ENCODE results near the gene LRRC75A. TPM values are rescaled to one million over a fixed set of nuclear protein-coding genes. Genes with fewer than 3 reads are reported as not detected.
A peak's percentile ranks its signal among the peaks of the same experiment; 100 is the strongest.

Gene LRRC75A
- total RNA-seq, 2 donors from 2014 or later: 3.7 to 4.0 TPM

DNA sequence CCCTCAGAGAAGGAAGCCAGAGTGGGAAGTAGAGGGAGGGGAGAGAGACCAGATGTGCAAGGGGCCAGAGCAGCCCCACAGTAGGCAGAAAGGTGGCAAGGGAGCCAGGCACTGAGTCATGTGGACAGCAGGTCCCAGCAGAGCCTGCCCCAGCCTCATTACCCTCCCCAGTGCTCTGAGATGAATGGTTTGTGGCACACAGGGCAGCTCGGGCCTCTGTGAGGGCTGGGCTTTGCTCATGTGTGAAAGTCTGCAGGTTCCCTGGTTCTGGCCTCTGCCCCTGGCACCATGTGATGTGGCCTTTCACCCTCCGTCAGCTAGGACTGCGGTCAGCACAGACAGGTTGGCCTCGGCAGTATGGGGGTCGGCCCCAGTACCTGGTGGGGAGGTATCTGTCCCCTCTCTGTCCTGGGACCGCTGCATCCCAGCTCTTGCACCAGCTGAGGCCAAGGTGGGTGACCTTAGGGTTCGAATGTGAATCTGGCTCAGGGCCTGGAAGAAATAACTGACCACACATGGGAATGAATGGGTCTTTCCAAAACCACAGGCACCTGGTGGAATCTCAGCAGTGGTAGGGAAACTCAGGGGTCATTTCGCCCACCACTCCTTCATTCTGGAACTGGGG, 8.9 kb downstream of the LRRC75A start:
- TF ChIP-seq, protein P1, sequence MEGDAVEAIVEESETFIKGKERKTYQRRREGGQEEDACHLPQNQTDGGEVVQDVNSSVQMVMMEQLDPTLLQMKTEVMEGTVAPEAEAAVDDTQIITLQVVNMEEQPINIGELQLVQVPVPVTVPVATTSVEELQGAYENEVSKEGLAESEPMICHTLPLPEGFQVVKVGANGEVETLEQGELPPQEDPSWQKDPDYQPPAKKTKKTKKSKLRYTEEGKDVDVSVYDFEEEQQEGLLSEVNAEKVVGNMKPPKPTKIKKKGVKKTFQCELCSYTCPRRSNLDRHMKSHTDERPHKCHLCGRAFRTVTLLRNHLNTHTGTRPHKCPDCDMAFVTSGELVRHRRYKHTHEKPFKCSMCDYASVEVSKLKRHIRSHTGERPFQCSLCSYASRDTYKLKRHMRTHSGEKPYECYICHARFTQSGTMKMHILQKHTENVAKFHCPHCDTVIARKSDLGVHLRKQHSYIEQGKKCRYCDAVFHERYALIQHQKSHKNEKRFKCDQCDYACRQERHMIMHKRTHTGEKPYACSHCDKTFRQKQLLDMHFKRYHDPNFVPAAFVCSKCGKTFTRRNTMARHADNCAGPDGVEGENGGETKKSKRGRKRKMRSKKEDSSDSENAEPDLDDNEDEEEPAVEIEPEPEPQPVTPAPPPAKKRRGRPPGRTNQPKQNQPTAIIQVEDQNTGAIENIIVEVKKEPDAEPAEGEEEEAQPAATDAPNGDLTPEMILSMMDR (IDR thresholded peaks at IDR 0.05): no peak
- Histone ChIP-seq H3K4me1 (ENCODE audit: control insufficient read depth in 1 of 2, low read depth in 2 of 2) (peaks cover 17 to 48% of the 10 kb centered on the region in 2 donors), H3K9me3 (no peaks in the 10 kb centered on the region), H3K27me3 (replicated peaks; ENCODE audit: insufficient read depth) (no peaks in the 10 kb centered on the region), H3K36me3 (no peaks in the 10 kb centered on the region), H3K27ac (no peak overlapping the region), H3K4me3 (no peak overlapping the region)
- no peak for DNase-seq (ENCODE audit: low spot score)
- no peak for ATAC-seq (ENCODE audit: insufficient number of reproducible peaks, low FRiP score, low read depth)

DNA sequence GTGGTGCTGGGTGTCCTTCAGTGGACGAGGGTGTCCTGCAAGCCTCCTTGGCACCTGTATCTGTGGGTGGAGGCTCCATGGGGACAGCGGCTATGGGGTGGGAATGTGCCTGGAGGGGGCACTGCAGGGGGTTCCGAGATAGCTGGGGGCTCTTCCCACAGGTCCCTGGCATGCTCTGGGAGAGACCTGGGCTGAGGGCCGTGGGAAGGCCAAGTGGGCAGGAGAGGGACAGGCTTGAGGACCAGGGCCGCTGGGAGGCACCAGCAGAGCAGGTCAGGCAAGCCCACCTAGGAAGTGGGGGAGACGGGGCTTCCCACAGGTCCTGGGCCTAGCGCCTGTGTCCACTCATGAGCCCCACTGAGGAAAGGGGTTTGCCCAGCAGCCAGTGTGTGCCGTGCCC, 9.7 kb downstream of the LRRC75A start:
- Histone ChIP-seq H3K27ac (no peak overlapping the region), H3K9me3 (no peaks in the 10 kb centered on the region), H3K4me1 (ENCODE audit: control insufficient read depth in 1 of 2, low read depth in 2 of 2) (peaks cover 17 to 54% of the 10 kb centered on the region in 2 donors), H3K27me3 (replicated peaks; ENCODE audit: insufficient read depth) (no peaks in the 10 kb centered on the region), H3K36me3 (no peaks in the 10 kb centered on the region), H3K4me3 (no peak overlapping the region)
- DNase-seq (ENCODE audit: low spot score) (no peak), ATAC-seq (ENCODE audit: insufficient number of reproducible peaks, low FRiP score, low read depth) (no peak)
- TF ChIP-seq, protein P1 (IDR thresholded peaks at IDR 0.05): no peak

DNA sequence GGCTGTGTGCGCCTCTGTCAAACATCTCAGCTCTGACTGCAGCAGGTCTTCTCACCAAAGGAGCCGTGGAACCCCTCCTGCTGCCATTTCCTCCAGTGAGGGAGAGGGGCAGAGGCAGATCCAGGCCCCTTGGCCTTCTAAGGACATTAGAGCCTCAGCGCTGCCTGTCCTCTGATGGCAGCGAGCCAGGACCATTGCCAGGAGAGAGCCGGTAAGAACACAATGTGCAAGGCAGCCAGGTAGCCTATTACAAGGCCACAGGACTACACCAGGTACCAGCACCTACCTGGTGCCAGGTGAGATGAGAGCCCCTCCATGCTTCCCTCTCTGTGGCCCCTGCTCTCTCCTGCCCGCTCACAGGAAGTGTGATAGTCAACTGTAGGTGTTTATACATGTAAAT, 11.0 kb downstream of the LRRC75A start:
- Histone ChIP-seq H3K27me3 (replicated peaks; ENCODE audit: insufficient read depth) (no peaks in the 10 kb centered on the region), H3K4me3 (no peak overlapping the region), H3K4me1 (ENCODE audit: control insufficient read depth in 1 of 2, low read depth in 2 of 2) (peaks cover 15 to 47% of the 10 kb centered on the region in 2 donors), H3K9me3 (no peaks in the 10 kb centered on the region), H3K36me3 (no peaks in the 10 kb centered on the region), H3K27ac (no peak overlapping the region)
- ATAC-seq (ENCODE audit: insufficient number of reproducible peaks, low FRiP score, low read depth) (no peak), DNase-seq (ENCODE audit: low spot score) (no peak)
- TF ChIP-seq, protein P1 (IDR thresholded peaks at IDR 0.05): no peak

DNA sequence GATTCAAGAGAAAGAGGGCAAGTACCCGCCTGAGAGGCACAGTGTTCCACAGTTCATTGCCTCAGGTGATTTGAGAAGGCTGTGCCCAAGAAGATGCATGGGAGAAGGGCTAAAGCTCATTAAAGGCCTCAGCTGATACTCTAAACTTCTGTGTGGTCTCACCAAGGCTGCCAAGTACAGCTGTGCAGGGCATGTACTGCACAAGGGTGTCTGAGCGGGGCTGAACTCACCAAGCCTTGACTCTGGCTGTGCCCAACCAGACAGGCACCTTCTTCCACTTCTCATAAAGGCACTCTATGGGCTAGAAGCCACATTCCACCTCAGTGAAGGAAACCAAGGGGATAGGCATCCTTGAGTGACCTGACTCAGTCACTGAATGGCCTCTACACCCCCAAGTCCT, 12.7 kb downstream of the LRRC75A start:
- H3K27me3 ChIP-seq (replicated peaks; ENCODE audit: insufficient read depth): no peaks in the 10 kb centered on the region
- peaks cover 2 to 30% of the 10 kb centered on the region in 2 donors for H3K4me1 ChIP-seq (ENCODE audit: control insufficient read depth in 1 of 2, low read depth in 2 of 2)
- H3K9me3 ChIP-seq: no peaks in the 10 kb centered on the region
- H3K27ac ChIP-seq: peak overlapping the region; percentile 46 to 83
- TF ChIP-seq, protein P1 (IDR thresholded peaks at IDR 0.05): no peak
- H3K36me3 ChIP-seq: no peaks in the 10 kb centered on the region
- no peak overlapping the region for H3K4me3 ChIP-seq
- no peak for ATAC-seq (ENCODE audit: insufficient number of reproducible peaks, low FRiP score, low read depth)
- DNase-seq (ENCODE audit: low spot score): no peak

DNA sequence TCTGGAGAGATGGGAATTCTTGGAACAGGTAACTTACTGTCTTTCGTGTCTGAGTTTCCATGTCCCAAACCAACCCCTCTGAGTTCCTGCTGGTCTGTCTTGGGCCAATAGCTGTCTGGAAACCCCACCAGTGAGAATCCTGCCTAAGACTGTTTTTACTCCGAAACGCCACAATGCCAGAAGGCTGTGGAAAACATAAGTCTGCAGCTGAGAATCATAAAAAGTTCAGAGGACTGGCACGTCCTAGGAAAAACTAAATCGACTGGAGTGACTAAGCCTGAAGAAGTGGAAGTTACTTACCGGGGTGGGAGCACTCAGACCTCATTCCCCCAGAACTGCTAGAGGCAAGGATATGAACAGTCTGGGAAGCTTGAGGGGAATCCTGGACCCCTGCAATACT, 13.3 kb downstream of the LRRC75A start:
- ATAC-seq (ENCODE audit: insufficient number of reproducible peaks, low FRiP score, low read depth) (no peak), DNase-seq (ENCODE audit: low spot score) (no peak)
- Histone ChIP-seq H3K9me3 (no peaks in the 10 kb centered on the region), H3K4me1 (ENCODE audit: control insufficient read depth in 1 of 2, low read depth in 2 of 2) (peaks cover 0 to 27% of the 10 kb centered on the region in 2 donors), H3K4me3 (no peak overlapping the region), H3K27me3 (replicated peaks; ENCODE audit: insufficient read depth) (no peaks in the 10 kb centered on the region), H3K36me3 (no peaks in the 10 kb centered on the region), H3K27ac (peak overlapping the region; percentile 46 to 83)
- TF ChIP-seq, protein P1 (IDR thresholded peaks at IDR 0.05): no peak
